HEK293 (cell line): Measurements from ENCODE around the gene HOXB4.

Experiments
- KLF1 ChIP-seq: fragments of 450-650 bp; formaldehyde crosslinking; IDR thresholded peaks from 2 replicates; pipeline ENCODE4 v1.5.1; 2016; ENCODE audit warnings: missing biosample characterization, missing genetic modification characterization
- KLF16 ChIP-seq: fragments of 450-650 bp; formaldehyde crosslinking; IDR thresholded peaks from 2 replicates; pipeline ENCODE4 v1.5.1; 2017; ENCODE audit warnings: missing biosample characterization, missing genetic modification characterization
- KLF8 ChIP-seq: fragments of 450-650 bp; formaldehyde crosslinking; IDR thresholded peaks from 2 replicates; pipeline ENCODE4 v1.5.1; 2016; ENCODE audit warnings: missing biosample characterization, missing genetic modification characterization
- SALL2 ChIP-seq: fragments of 450-650 bp; formaldehyde crosslinking; IDR thresholded peaks from 2 replicates; pipeline ENCODE4 v1.5.0; 2017; ENCODE audit warnings: missing biosample characterization, mild to moderate bottlenecking, missing genetic modification characterization, borderline replicate concordance
- SP3 ChIP-seq: fragments of 450-650 bp; formaldehyde crosslinking; IDR thresholded peaks from 2 replicates; pipeline ENCODE4 v1.5.1; 2016; ENCODE audit warnings: missing biosample characterization, missing genetic modification characterization
- WT1 ChIP-seq: fragments of 450-650 bp; formaldehyde crosslinking; IDR thresholded peaks from 2 replicates; pipeline ENCODE4 v1.5.1; 2016; ENCODE audit warnings: missing biosample characterization, missing genetic modification characterization
- YY2 ChIP-seq: fragments of 450-650 bp; formaldehyde crosslinking; IDR thresholded peaks from 2 replicates; pipeline ENCODE4 v1.5.1; 2016; ENCODE audit warnings: missing biosample characterization, missing genetic modification characterization
- ZBTB20 ChIP-seq: fragments of 450-650 bp; formaldehyde crosslinking; IDR thresholded peaks from 2 replicates; pipeline ENCODE4 v1.5.1; 2016; ENCODE audit warnings: missing biosample characterization, missing genetic modification characterization
- ZNF10 ChIP-seq: fragments of 450-650 bp; formaldehyde crosslinking; IDR thresholded peaks from 2 replicates; pipeline ENCODE4 v1.5.1; 2017; ENCODE audit warnings: missing biosample characterization, missing genetic modification characterization
- ZNF157 ChIP-seq: fragments of 450-650 bp; formaldehyde crosslinking; IDR thresholded peaks from 2 replicates; pipeline ENCODE4 v1.5.1; 2016; ENCODE audit warnings: missing biosample characterization, missing genetic modification characterization
- ZNF175 ChIP-seq: fragments of 450-650 bp; formaldehyde crosslinking; IDR thresholded peaks from 2 replicates; pipeline ENCODE4 v1.5.1; 2016; ENCODE audit warnings: missing biosample characterization, missing genetic modification characterization
- ZNF239 ChIP-seq: fragments of 450-650 bp; formaldehyde crosslinking; IDR thresholded peaks from 2 replicates; pipeline ENCODE4 v1.5.1; 2016; ENCODE audit warnings: missing biosample characterization, missing genetic modification characterization
- ZNF335 ChIP-seq: fragments of 450-650 bp; formaldehyde crosslinking; conservative IDR thresholded peaks from 2 replicates; pipeline ENCODE4 v1.5.1; 2016; ENCODE audit warnings: missing biosample characterization, missing genetic modification characterization
- ZNF423 ChIP-seq: fragments of 450-650 bp; formaldehyde crosslinking; IDR thresholded peaks from 2 replicates; pipeline ENCODE4 v1.5.1; 2016; ENCODE audit warnings: missing biosample characterization, missing genetic modification characterization
- ZNF530 ChIP-seq: fragments of 450-650 bp; formaldehyde crosslinking; IDR thresholded peaks from 2 replicates; pipeline ENCODE4 v1.5.1; 2016; ENCODE audit warnings: low read depth, missing biosample characterization, missing genetic modification characterization
- ZNF561 ChIP-seq: fragments of 450-650 bp; IDR thresholded peaks from 2 replicates; pipeline ENCODE4 v1.5.1; 2018; ENCODE audit warnings: missing biosample characterization, missing genetic modification characterization, borderline replicate concordance
- ZNF596 ChIP-seq: fragments of 450-650 bp; IDR thresholded peaks from 2 replicates; pipeline ENCODE4 v1.5.0; 2018; ENCODE audit warnings: missing biosample characterization, mild to moderate bottlenecking, missing genetic modification characterization, moderate library complexity
- ZNF621 ChIP-seq: fragments of 450-650 bp; formaldehyde crosslinking; IDR thresholded peaks from 2 replicates; pipeline ENCODE4 v1.5.1; 2017; ENCODE audit warnings: missing biosample characterization, missing genetic modification characterization
- ZNF629 ChIP-seq: fragments of 450-650 bp; formaldehyde crosslinking; IDR thresholded peaks from 2 replicates; pipeline ENCODE4 v1.5.1; 2017; ENCODE audit warnings: missing biosample characterization, missing genetic modification characterization
- ZNF670 ChIP-seq: fragments of 450-650 bp; formaldehyde crosslinking; IDR thresholded peaks from 2 replicates; pipeline ENCODE4 v1.5.1; 2016; ENCODE audit warnings: missing biosample characterization, missing genetic modification characterization, low read depth
- ZNF76 ChIP-seq: fragments of 450-650 bp; formaldehyde crosslinking; IDR thresholded peaks from 2 replicates; pipeline ENCODE4; 2016; ENCODE audit warnings: low read depth, missing biosample characterization, missing genetic modification characterization, borderline replicate concordance
- ZNF768 ChIP-seq: fragments of 450-650 bp; formaldehyde crosslinking; IDR thresholded peaks from 2 replicates; pipeline ENCODE4 v1.5.1; 2018; ENCODE audit warnings: missing biosample characterization, mild to moderate bottlenecking, missing genetic modification characterization
- ZNF830 ChIP-seq: fragments of 450-650 bp; IDR thresholded peaks from 2 replicates; pipeline ENCODE4 v1.5.0; 2018; ENCODE audit warnings: missing biosample characterization, missing genetic modification characterization, low read depth, mild to moderate bottlenecking, moderate library complexity
- TF ChIP-seq, protein P1 (sequence below): fragments of 450-650 bp; formaldehyde crosslinking; optimal IDR thresholded peaks from 2 replicates; pipeline ENCODE3; 2016; ENCODE audit warnings: missing biosample characterization, mild to moderate bottlenecking, missing genetic modification characterization
- TF ChIP-seq, protein P2 (sequence below): fragments of 450-650 bp; formaldehyde crosslinking; IDR thresholded peaks from 2 replicates; pipeline ENCODE4 v1.5.1; 2016; ENCODE audit warnings: missing biosample characterization, missing genetic modification characterization
- TF ChIP-seq, protein P3 (sequence below): fragments of 450-650 bp; IDR thresholded peaks from 2 replicates; pipeline ENCODE4 v1.5.1; 2018; ENCODE audit warnings: missing biosample characterization, mild to moderate bottlenecking, missing genetic modification characterization
- TF ChIP-seq, protein P4 (sequence below): fragments of 450-650 bp; formaldehyde crosslinking; IDR thresholded peaks from 2 replicates; pipeline ENCODE4 v1.5.1; 2017; ENCODE audit warnings: missing biosample characterization, mild to moderate bottlenecking, missing genetic modification characterization, moderate library complexity
- TF ChIP-seq, protein P5 (sequence below): fragments of 450-650 bp; formaldehyde crosslinking; IDR thresholded peaks from 2 replicates; pipeline ENCODE4 v1.5.1; 2016; ENCODE audit warnings: missing biosample characterization, missing genetic modification characterization
- TF ChIP-seq, protein P6 (sequence below): fragments of 450-650 bp; formaldehyde crosslinking; IDR thresholded peaks from 2 replicates; pipeline ENCODE4 v1.5.1; 2016; ENCODE audit warnings: missing biosample characterization, missing genetic modification characterization

Gene HOXB4

DNA sequence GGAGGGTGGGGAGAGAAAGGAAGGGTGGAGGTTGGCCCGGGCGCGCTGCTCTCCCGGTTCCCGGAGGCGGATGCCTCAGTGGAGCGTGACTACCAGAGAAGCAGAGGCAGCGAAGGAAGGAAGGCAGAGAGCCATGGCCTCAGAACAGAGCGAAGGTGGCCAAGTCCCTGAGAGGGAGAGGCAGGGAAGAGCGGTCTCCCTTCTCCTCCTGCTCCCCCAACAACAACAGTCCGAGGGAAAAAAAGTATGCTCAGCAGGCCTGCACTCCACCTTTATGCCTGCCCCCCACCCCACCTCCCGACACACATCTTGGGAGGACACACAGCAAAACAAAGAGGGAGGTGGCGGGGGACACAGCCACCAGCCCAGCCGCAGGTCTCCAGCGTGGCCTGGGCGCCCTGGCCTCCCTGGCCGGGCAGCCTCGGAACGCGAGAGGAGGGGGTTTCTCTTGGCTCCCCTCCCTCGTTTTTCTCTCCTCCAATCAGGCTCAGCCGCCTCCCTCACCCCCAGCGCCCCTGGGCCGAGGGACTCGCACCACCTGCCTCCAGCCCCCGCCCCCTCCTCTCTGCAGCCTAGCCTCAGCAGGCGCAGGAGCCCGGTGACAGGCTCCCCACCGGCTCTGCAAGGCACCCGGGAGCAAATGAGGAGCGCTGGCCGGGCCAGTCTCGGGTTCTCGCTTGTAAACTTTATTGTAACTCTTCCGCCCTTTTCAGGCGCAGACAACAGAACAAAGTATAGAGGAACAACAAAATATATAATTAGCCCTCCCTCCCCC, 33.7 kb upstream of the HOXB4 start (continued):
- TF ChIP-seq, protein P1, sequence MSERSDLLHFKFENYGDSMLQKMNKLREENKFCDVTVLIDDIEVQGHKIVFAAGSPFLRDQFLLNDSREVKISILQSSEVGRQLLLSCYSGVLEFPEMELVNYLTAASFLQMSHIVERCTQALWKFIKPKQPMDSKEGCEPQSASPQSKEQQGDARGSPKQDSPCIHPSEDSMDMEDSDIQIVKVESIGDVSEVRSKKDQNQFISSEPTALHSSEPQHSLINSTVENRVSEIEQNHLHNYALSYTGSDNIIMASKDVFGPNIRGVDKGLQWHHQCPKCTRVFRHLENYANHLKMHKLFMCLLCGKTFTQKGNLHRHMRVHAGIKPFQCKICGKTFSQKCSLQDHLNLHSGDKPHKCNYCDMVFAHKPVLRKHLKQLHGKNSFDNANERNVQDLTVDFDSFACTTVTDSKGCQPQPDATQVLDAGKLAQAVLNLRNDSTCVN: peak; percentile 28
- no peak for TF ChIP-seq ZNF175 (tag by site-specific recombination)
- TF ChIP-seq, protein P2, sequence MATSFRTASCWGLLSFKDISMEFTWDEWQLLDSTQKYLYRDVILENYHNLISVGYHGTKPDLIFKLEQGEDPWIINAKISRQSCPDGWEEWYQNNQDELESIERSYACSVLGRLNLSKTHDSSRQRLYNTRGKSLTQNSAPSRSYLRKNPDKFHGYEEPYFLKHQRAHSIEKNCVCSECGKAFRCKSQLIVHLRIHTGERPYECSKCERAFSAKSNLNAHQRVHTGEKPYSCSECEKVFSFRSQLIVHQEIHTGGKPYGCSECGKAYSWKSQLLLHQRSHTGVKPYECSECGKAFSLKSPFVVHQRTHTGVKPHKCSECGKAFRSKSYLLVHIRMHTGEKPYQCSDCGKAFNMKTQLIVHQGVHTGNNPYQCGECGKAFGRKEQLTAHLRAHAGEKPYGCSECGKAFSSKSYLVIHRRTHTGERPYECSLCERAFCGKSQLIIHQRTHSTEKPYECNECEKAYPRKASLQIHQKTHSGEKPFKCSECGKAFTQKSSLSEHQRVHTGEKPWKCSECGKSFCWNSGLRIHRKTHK (tag by site-specific recombination): no peak
- no peak for TF ChIP-seq ZNF830
- TF ChIP-seq ZNF10: peak; percentile 99
- no peak for TF ChIP-seq ZNF670 (tag by site-specific recombination)
- TF ChIP-seq, protein P3, sequence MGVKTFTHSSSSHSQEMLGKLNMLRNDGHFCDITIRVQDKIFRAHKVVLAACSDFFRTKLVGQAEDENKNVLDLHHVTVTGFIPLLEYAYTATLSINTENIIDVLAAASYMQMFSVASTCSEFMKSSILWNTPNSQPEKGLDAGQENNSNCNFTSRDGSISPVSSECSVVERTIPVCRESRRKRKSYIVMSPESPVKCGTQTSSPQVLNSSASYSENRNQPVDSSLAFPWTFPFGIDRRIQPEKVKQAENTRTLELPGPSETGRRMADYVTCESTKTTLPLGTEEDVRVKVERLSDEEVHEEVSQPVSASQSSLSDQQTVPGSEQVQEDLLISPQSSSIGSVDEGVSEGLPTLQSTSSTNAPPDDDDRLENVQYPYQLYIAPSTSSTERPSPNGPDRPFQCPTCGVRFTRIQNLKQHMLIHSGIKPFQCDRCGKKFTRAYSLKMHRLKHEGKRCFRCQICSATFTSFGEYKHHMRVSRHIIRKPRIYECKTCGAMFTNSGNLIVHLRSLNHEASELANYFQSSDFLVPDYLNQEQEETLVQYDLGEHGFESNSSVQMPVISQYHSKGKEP (tag by site-specific recombination): peak; percentile 52; the same call in 1 of the 2 replicates
- TF ChIP-seq ZNF621 (tag by site-specific recombination): no peak
- TF ChIP-seq WT1 (tag by site-specific recombination): peak; percentile 78; the same call in 1 of the 2 replicates
- TF ChIP-seq ZNF423 (tag by site-specific recombination): peak; percentile 86
- TF ChIP-seq YY2: 0 out of 2 replicates have a peak, but pooled peaks have one; percentile 20
- TF ChIP-seq KLF1 (tag by site-specific recombination): peak; percentile 8; the same call in 1 of the 2 replicates
- TF ChIP-seq, protein P4, sequence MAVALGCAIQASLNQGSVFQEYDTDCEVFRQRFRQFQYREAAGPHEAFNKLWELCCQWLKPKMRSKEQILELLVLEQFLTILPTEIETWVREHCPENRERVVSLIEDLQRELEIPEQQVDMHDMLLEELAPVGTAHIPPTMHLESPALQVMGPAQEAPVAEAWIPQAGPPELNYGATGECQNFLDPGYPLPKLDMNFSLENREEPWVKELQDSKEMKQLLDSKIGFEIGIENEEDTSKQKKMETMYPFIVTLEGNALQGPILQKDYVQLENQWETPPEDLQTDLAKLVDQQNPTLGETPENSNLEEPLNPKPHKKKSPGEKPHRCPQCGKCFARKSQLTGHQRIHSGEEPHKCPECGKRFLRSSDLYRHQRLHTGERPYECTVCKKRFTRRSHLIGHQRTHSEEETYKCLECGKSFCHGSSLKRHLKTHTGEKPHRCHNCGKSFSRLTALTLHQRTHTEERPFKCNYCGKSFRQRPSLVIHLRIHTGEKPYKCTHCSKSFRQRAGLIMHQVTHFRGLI (tag by site-specific recombination): peak; percentile 69
- no peak for TF ChIP-seq ZNF157 (tag by site-specific recombination)
- peak; percentile 89 for TF ChIP-seq KLF8
- TF ChIP-seq, protein P5, sequence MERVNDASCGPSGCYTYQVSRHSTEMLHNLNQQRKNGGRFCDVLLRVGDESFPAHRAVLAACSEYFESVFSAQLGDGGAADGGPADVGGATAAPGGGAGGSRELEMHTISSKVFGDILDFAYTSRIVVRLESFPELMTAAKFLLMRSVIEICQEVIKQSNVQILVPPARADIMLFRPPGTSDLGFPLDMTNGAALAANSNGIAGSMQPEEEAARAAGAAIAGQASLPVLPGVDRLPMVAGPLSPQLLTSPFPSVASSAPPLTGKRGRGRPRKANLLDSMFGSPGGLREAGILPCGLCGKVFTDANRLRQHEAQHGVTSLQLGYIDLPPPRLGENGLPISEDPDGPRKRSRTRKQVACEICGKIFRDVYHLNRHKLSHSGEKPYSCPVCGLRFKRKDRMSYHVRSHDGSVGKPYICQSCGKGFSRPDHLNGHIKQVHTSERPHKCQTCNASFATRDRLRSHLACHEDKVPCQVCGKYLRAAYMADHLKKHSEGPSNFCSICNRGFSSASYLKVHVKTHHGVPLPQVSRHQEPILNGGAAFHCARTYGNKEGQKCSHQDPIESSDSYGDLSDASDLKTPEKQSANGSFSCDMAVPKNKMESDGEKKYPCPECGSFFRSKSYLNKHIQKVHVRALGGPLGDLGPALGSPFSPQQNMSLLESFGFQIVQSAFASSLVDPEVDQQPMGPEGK (tag by site-specific recombination): peak; percentile 98
- TF ChIP-seq ZNF596 (tag by site-specific recombination): peak; percentile 51
- TF ChIP-seq ZNF239 (tag by site-specific recombination): no peak
- TF ChIP-seq ZNF335: peak; percentile 22; the same call in 1 of the 2 replicates
- TF ChIP-seq, protein P6, sequence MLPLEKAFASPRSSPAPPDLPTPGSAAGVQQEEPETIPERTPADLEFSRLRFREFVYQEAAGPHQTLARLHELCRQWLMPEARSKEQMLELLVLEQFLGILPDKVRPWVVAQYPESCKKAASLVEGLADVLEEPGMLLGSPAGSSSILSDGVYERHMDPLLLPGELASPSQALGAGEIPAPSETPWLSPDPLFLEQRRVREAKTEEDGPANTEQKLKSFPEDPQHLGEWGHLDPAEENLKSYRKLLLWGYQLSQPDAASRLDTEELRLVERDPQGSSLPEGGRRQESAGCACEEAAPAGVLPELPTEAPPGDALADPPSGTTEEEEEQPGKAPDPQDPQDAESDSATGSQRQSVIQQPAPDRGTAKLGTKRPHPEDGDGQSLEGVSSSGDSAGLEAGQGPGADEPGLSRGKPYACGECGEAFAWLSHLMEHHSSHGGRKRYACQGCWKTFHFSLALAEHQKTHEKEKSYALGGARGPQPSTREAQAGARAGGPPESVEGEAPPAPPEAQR (tag by site-specific recombination): no peak
- 0 out of 2 replicates have a peak, but pooled peaks have one; percentile 57 for TF ChIP-seq ZNF561
- peak; percentile 79 for TF ChIP-seq SP3 (tag by site-specific recombination)
- no peak for TF ChIP-seq SALL2
- no peak for TF ChIP-seq ZNF530 (tag by site-specific recombination)
- TF ChIP-seq ZNF76: peak; percentile 74
- peak; percentile 75; the same call in 1 of the 2 replicates for TF ChIP-seq KLF16 (tag by site-specific recombination)
- peak; percentile 85; the same call in 1 of the 2 replicates for TF ChIP-seq ZNF768 (tag by site-specific recombination)
- peak; percentile 72 for TF ChIP-seq ZNF629 (tag by site-specific recombination)
- TF ChIP-seq ZBTB20 (tag by site-specific recombination): peak; percentile 93; the same call in 1 of the 2 replicates
